Non-pigmented ciliary epithelial cell (primary cell): ENCODE data around the gene AMPD1.

Source experiments
- DNase-seq: peaks from one replicate; pipeline ENCODE4 v3.0.0-alpha.2; 2010; ENCODE audit warnings: low read depth

Gene AMPD1

GRCh38 chr1:114632427-114632826 lies 62.9 kb downstream of the AMPD1 start:
- no peak for DNase-seq

DNA sequence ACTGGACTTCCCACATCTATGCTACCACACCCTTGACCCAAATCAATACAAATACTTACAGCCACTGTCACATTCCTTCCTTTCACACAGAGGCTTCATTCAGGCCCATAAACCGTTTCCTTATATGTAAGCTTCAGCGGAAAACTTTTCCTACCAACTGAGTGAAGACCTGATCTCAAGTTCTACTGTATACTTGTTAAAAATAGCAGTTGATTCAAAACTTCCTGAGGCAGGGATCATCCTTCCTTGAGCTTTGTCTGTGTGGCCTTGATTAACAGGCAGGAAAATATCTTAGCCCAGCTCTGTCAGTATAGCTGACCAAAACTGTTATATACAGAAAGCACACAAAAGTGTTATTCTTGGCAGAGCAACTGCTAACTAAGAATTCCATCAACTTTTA lies 68.2 kb downstream of the AMPD1 start:
- no peak for DNase-seq

- no peak for DNase-seq
Measured at GRCh38 chr1:114623364-114623763, 72.0 kb downstream of the AMPD1 start.
